ENCODE measurements around the gene DBNL.

DBNL gene

DNA sequence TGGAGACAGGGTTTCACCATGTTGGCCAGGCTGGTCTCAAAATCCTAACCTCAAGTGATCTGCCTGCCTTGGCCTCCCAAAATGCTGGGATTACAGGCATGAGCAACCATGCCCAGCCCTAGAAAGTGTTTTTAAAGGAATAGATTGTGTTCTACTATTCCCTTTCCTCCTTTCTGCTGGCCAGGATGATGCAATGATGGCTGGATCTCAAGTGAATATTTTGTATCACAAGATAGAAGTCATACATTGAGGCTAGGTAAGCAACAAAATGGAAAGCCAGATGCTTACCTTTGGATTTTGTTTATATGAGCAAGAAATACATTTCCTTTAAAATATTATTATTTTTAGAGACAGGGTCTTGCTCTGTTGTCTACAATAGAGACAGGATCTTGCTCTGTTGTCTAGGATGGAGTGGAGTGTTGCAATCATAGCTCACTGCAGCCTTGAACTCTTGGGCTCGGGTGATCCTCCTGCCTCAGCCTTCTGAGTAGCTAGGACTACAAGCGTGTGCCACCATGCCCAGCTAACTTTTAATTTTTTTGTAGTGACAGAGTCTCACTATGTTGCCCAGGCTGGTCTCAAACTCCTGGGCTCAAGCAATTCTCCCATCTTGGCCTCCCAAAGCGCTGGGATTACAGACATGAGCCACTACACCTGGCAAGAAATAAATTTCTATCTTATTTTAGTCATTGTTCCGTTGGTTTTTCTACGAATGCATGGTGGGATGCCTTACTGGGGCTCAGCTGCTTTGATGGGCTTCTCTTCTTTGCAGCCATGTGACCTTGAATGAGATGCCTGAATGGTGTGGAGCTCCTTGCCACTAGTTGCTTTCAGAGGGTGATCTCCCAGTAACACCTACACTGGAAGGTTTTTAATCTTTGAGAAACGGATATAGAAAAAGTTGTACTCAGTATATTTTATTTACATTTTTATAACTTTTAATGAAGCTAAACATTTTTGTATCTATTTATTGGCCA, 53.9 kb downstream of the DBNL start:
- DNase-seq (ENCODE audit: low read depth in 4 of 4, low spot score in 1 of 4), result no peak

GRCh38 chr7:44099669-44100068, 55.2 kb downstream of the DBNL start:
- no peak for DNase-seq (ENCODE audit: low read depth in 4 of 4, low spot score in 1 of 4)

DNA sequence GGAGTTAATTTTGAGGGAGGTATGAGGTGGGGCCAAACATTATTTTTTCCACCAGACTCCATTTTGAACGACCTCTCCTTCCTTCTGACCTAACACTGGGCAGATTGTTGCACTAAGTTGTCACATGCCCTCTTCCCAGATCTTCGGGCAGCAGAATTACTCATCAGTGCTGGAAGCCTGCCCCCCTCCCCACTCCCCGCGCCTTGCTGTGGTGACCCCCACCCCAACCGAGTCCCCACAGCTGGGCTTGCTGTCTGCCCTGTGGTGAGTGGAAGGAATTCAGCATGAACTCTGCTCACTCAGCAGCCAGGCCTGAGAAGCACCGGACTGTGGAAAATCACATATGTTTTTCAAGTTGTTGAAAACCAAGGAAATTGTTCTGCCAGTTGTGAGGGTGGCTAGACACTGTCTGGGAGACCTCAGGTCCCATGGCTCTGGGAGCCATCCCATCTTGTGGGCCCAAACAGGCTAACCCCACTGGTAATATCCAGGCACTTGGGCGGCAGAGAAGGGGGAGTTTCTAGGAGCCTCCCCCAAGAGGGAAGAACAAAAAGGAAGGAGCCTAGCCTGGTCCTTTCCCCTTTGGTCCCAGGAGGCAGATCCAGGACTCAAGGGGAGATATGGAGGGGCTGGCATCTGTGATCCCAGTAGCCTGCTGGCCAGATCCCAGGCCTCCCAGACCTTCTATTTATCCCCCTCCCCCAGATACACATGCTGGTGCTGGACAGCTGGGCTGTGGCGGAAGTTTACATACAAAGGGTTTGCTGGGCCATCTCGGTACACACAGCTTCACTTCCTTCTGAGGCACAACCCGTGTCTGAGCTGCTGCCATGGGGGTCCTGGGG, 56.2 kb downstream of the DBNL start:
- no peak for DNase-seq (ENCODE audit: low read depth in 4 of 4, low spot score in 1 of 4)

- no peak for DNase-seq (ENCODE audit: low read depth in 4 of 4, low spot score in 1 of 4)
These were observed 56.9 kb downstream of the DBNL start for GRCh38 chr7:44101303-44101965.

DNA sequence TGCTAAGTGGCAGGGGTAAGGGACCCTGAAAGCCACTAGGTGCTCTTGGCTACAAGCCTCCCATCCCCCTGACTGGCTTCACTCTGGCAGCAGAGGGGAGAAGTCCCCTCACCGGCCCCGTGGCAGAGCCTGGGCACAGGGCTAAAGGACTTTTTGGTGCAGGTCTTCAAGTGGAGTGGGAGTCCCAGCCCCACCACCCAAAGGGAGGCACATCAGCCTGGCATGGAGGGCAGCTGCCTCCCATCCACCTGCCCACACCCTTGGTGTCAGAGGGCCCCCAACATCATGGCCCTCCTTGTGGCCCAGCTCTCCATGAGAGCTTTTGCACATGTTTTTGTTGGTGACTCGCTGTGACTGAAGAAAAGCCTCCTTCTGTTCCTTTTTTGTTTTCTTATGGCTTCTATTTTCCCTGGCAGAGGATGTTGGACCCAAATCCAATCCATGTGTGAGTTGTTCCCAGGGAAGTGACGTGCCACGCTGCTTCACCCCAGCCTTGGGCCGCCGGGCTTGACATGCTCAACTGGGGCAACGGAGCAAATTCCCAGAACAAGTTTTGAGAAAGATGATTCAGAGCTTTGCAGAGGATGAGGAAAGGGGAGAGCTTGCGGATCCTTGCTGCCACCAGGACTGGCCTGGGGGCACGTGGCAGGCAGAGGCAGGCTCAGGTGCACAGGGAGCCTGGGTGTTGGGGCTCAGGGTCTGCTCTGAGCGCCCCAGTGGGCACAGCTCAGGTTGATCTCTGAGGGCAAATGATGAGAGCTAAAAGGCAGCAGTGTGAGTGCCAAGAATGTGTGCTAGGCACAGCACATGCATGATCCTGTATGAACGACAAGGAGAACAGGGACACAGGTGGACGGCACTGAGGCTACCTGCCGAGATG, 57.7 kb downstream of the DBNL start:
- DNase-seq (ENCODE audit: low read depth in 4 of 4, low spot score in 1 of 4), result no peak

DNA sequence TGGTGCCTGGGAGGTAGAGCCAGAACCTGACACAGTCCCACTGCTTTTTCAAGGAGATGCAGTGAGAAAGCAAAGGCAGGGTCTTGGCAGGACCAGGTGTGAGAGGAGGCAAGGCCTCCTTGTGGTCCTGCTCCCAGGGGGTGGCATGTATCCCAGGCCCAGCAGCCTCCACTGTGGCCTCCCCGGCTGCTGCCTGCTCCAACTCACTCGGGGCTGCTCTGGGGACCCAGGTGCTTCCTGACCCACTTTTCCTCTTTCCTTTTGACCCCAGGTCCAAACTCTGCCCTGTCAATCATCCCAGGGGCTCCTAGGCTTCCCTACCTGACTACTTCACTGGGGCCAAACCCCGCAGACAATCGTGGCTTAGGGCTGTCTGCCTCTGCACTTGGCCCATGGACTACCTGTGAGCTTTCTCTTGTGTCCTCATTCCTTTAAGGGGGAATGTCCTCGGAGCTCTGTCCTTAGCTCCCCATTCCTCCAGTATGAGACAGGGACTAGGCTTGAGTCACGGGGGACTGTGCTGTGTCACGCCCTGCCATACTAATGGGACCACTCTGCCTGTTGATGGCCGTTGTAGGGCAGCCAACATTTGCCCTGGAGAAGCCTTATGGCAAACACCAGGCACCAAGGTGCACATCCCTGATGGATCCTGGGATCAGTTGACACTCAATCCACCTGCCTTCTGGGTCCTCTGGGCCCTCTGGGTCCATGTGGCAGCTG, 58.5 kb downstream of the DBNL start:
- DNase-seq (ENCODE audit: low read depth in 4 of 4, low spot score in 1 of 4), result no peak

GRCh38 chr7:44103566-44103922, 59.0 kb downstream of the DBNL start:
- no peak for DNase-seq (ENCODE audit: low read depth in 4 of 4, low spot score in 1 of 4)

- DNase-seq (ENCODE audit: low read depth in 4 of 4, low spot score in 1 of 4), result no peak
These were observed 59.7 kb downstream of the DBNL start, which contains the start of gene AEBP1 for GRCh38 chr7:44103923-44104859. Gene AEBP1, plus strand, starts transcription at chr7:44104345. Its CDS starts 321 bp downstream, at chr7:44104666.

DNA sequence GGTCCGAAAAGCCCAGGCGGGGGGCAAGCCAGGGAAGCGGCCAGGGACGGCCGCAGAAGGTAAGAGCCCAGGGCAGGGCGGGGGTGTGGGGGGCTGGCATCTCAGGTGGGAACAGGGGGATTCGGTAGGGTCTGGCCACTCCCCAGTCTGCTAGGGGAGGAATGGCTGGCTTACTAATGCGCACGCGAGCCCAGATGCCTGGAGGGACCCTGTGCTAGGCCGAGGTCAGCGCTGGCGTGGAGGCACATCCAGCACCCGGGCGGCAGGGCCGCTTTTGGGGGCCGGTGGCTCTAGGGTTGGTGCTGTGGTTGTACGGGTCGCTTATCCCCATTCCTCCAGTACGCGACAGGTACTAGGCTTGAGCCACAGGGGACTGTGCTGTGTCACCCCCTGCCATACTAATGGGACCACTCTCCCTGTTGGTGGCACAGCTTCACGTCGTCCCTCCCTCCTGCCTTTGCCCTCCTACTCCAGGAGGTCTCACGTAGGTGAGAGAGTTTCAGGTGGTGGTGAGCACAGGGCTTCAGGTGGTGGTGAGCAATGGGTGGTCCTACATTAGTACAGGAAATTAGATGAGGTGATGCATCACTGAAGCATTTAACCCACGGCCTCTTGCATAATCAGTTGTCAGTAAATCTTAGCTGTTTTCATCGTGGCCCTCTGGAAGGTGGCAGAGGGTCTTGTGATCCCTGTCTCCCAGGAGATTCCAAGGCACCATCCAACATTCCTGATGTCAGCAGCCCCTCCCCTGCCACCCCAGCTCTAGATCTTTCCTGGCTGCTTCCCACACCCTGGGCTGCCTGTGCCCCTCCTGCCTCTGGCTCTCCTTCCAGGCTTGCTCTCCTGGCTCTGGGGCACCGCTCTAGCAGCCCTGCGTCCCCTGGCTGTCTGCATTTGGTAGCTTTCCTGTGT, 60.6 kb downstream of the DBNL start:
- no peak for DNase-seq (ENCODE audit: low read depth in 4 of 4, low spot score in 1 of 4)

DNA sequence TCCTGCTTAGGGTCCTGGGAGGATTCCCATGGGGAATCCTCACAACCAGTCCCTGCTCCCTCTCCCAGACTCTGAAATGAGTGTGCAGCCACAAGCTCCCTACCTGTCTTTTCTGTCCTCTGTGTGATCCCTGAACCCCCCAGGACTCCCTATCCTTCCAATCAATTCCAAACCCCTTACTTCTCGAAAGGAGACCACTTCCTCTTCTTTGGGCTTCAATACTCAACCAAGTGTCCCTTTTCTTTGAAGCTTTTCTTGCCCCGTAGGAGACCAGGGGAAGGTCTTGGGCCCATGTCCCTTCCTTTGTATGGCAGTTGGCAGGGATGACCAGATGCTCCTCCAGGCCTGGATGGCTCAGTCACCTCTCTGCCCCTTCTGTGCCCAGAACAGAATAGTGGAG, 61.3 kb downstream of the DBNL start:
- DNase-seq (ENCODE audit: low read depth in 4 of 4, low spot score in 1 of 4), result no peak

DNA sequence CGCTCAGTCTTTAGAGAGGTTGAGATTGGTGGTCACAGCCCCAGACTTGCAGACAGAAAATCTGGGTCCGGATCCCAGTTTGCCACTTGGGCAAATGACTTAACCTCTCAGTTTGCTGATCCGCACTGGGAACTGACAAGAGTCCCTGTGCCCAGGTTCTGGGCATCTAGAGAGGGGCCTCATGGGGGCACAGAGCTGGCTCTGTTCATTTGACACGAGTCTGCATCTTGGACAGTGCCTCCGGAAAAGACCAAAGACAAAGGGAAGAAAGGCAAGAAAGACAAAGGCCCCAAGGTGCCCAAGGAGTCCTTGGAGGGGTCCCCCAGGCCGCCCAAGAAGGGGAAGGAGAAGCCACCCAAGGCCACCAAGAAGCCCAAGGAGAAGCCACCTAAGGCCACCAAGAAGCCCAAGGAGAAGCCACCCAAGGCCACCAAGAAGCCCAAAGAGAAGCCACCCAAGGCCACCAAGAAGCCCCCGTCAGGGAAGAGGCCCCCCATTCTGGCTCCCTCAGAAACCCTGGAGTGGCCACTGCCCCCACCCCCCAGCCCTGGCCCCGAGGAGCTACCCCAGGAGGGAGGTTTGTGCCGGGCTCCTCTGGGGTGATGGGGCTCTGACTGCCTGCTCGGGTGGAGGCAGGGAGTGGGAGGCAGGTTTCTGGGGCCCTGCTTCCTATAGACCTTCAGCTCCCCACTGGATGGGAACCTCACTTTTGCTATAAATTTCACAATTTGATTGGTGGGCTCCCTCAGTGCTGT, 62.0 kb downstream of the DBNL start:
- no peak for DNase-seq (ENCODE audit: low read depth in 4 of 4, low spot score in 1 of 4)

DNA sequence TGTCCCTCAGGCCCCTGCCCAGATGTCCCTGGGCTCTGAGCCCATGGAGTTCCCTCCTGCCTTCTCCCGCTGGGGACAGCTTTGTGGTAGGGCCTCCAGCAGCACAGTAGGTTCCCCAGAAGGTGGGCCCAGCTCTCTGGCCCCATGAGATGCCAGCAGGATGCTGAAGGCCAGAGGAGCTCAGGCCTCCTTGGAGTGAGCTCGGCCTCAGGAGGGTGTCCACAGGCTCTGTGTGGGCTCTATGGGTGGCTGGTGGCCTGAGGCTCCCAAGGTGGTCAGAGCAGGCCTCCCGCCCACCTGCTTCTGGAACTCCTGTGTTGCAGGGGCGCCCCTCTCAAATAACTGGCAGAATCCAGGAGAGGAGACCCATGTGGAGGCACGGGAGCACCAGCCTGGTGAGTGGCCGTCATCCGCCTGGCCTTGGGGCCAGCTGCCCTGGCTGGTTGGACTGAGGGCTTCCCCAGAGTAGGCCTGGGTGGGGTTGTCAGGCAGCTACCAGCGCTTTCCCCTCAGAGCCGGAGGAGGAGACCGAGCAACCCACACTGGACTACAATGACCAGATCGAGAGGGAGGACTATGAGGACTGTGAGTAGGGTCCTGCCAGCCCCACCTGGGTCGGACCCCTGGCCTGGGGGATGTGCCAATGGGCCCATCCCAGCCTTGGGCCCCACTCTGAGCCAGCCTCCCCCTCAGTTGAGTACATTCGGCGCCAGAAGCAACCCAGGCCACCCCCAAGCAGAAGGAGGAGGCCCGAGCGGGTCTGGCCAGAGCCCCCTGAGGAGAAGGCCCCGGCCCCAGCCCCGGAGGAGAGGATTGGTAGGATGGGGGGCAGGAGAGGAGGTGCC, 62.8 kb downstream of the DBNL start:
- no peak for DNase-seq (ENCODE audit: low read depth in 4 of 4, low spot score in 1 of 4)

- DNase-seq (ENCODE audit: low read depth in 4 of 4, low spot score in 1 of 4), result no peak
These were observed 63.7 kb downstream of the DBNL start for GRCh38 chr7:44107961-44108767.

GRCh38 chr7:44108768-44109750, 64.6 kb downstream of the DBNL start:
- DNase-seq (ENCODE audit: low read depth in 4 of 4, low spot score in 1 of 4), result no peak

Data from stimulated activated CD4-positive, alpha-beta T cell treated with anti-CD3 and anti-CD28 coated beads, Interleukin-1b, Interleukin-23, amount 100 ng/mL, for 24 hours (primary cell).